ENCODE measurements around the gene MET.

DNA sequence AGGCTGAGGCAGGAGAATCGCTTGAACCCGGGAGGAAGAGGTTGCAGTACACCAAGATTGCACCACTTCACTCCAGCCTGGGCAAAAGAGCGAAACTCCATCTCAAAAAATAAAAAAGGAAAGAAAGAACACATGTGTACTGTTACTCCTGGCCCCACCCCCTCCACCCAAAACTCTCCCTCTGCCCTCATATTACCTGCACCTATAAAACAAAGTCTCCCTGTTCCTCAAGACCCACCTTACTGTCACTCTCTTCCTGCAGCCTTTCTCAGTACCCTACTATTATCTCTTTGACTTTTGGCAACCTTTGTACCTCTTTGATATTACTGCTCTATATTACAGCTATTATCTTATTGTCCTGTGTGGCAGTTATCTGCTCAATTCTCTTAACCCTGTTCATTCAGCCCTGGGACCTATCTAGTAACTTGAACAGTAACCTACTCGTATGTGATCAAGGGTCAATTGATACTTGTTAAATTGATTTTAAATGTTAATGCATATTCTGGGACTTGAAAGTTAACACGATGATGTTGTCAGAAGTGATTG lies 121.9 kb downstream of the MET start:
- TF ChIP-seq CTCF (conservative IDR thresholded peaks at IDR 0.05 in 1 of 2, IDR thresholded peaks at IDR 0.05 in 1 of 2; ENCODE audit: extremely low read depth in 1 of 2, insufficient read depth in 1 of 2, low read depth in 1 of 2, low read length in 2 of 2) (no peak), EZH2 (IDR thresholded peaks at IDR 0.05; ENCODE audit: borderline replicate concordance, low read length) (no peak)

Data from mammary epithelial cell (primary cell).